ENCODE results near the gene CHERP.

The CHERP gene

DNA sequence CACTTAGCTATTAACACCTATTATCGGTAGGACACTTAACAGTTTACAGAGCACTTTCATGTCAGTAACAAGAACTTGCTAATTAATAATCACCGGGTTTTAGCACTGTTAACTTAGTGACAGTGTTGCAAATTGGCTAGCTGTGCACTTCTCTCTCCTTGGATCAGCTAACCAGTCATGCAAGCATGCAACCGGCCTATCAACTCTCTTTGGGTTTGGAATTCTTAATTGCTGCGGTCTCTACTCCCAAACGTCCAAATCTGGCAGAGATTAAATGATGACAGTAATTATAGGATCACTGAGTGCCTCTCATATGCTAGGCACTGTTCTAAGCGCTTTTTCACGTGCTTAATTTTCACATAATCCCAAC is 71.7 kb downstream of the CHERP start:
- peak; percentile 27 to 29 for DNase-seq

All from NCI-H524 (cell line).